GM23338 (cell line): ENCODE data around the gene CD46. TPM values are rescaled to one million over a fixed set of nuclear protein-coding genes. Genes with fewer than 3 reads are reported as not detected.

Experiments used
- ATAC-seq: fragments of 200-7000 bp; cut with Tn5 transposase; 3 replicates; pipeline ENCODE4 v1.9.1; 2020
- DNase-seq: peaks from one replicate; pipeline ENCODE4 v3.0.0-alpha.2; 2015; ENCODE audit warnings: low spot score
- H2AFZ ChIP-seq: fragments of 200-600 bp; sonication (generic); 2 replicates; pipeline ENCODE4 v1.8.0; 2016; ENCODE audit warnings: antibody characterized with exemption, mild to moderate bottlenecking, moderate library complexity
- H3F3A ChIP-seq: fragments of 200-600 bp; sonication (generic); replicated peaks from 2 replicates; pipeline ENCODE4 v1.8.0; 2017; ENCODE audit warnings: antibody characterized with exemption, mixed run types, low read depth
- H3K27ac ChIP-seq: fragments of 200-600 bp; sonication (generic); 2 replicates; pipeline ENCODE4 v1.6.1; 2016; ENCODE audit warnings: low read depth
- H3K27me3 ChIP-seq: fragments of 200-600 bp; sonication (generic); 2 replicates; pipeline ENCODE4 v1.8.0; 2016; ENCODE audit warnings: mild to moderate bottlenecking, mixed run types, moderate library complexity; ENCODE audit not compliant: insufficient read depth
- H3K36me3 ChIP-seq: fragments of 200-600 bp; sonication (generic); 2 replicates; pipeline ENCODE4 v1.8.0; 2016; ENCODE audit warnings: mild to moderate bottlenecking; ENCODE audit not compliant: insufficient read depth
- H3K4me1 ChIP-seq: fragments of 200-600 bp; sonication (generic); 2 replicates; pipeline ENCODE4 v1.8.0; 2016; ENCODE audit warnings: mild to moderate bottlenecking, moderate library complexity; ENCODE audit not compliant: insufficient read depth
- H3K4me2 ChIP-seq: fragments of 200-600 bp; sonication (generic); 2 replicates; pipeline ENCODE4 v1.7.1; 2017; ENCODE audit warnings: mixed run types
- H3K4me3 ChIP-seq: fragments of 200-600 bp; sonication (generic); 2 replicates; pipeline ENCODE4 v1.6.1; 2016; ENCODE audit warnings: mixed run types
- H3K79me2 ChIP-seq: fragments of 200-600 bp; sonication (generic); replicated peaks from 2 replicates; pipeline ENCODE4 v1.8.0; 2017; ENCODE audit warnings: mild to moderate bottlenecking; ENCODE audit not compliant: insufficient read depth
- H3K9me2 ChIP-seq: fragments of 200-600 bp; sonication (generic); 2 replicates; pipeline ENCODE4 v1.8.0; 2017; ENCODE audit not compliant: insufficient read depth
- H4K20me1 ChIP-seq: fragments of 200-600 bp; sonication (generic); replicated peaks from 2 replicates; pipeline ENCODE4 v1.8.0; 2017; ENCODE audit warnings: mild to moderate bottlenecking; ENCODE audit not compliant: insufficient read depth
- H3K27ac Mint-ChIP-seq: 2 replicates; pipeline ENCODE4 v1.8.0; 2020; ENCODE audit warnings: inconsistent platforms, mild to moderate bottlenecking, moderate library complexity, mixed read lengths
- H3K27me3 Mint-ChIP-seq: 3 replicates; pipeline ENCODE4 v1.8.0; 2022; ENCODE audit warnings: low read depth, mild to moderate bottlenecking, moderate library complexity, mixed read lengths, inconsistent platforms; ENCODE audit not compliant: insufficient read depth, poor library complexity
- H3K36me3 Mint-ChIP-seq: 3 replicates; pipeline ENCODE4 v1.8.0; 2021; ENCODE audit warnings: low read depth, mild to moderate bottlenecking, inconsistent platforms, moderate library complexity, mixed read lengths
- H3K4me1 Mint-ChIP-seq: 3 replicates; pipeline ENCODE4 v1.8.0; 2020; ENCODE audit warnings: mild to moderate bottlenecking, inconsistent platforms, mixed read lengths
- H3K4me3 Mint-ChIP-seq: 3 replicates; pipeline ENCODE4 v1.8.0; 2021; ENCODE audit warnings: moderate library complexity, mild to moderate bottlenecking, inconsistent platforms, mixed read lengths
- H3K9me3 Mint-ChIP-seq: 3 replicates; pipeline ENCODE4 v1.8.0; 2020; ENCODE audit warnings: moderate library complexity, mild to moderate bottlenecking, inconsistent platforms, mixed read lengths
- CREB1 ChIP-seq: fragments of 250-450 bp; sonication (Bioruptor Pico); IDR thresholded peaks from 2 replicates; pipeline ENCODE4 v1.5.0; 2020; ENCODE audit warnings: low read depth, mild to moderate bottlenecking, moderate library complexity
- CTCF ChIP-seq, 2 experiments: fragments of 200-600 bp in 1 of 2; sonication (generic) in 1 of 2; conservative IDR thresholded peaks; 2 replicates each; pipeline versions ENCODE4 v1.5.1 to v1.6.1; 2016 to 2017; ENCODE audit warnings: antibody characterized with exemption in 2 of 2, low read depth in 2 of 2, mild to moderate bottlenecking in 2 of 2, moderate library complexity in 1 of 2
- ETS1 ChIP-seq: IDR thresholded peaks from 2 replicates; pipeline ENCODE4 v1.6.1; 2016; ENCODE audit warnings: antibody characterized with exemption
- EZH2 ChIP-seq: fragments of 200-600 bp; sonication (generic); IDR thresholded peaks from one replicate; pipeline ENCODE4 v1.8.0; 2017; ENCODE audit warnings: antibody characterized with exemption, mild to moderate bottlenecking, low read depth; ENCODE audit not compliant: unreplicated experiment
- EZH2phosphoT487 ChIP-seq: fragments of 200-600 bp; sonication (generic); IDR thresholded peaks from one replicate; pipeline ENCODE4 v1.8.1; 2018; ENCODE audit warnings: antibody characterized with exemption; ENCODE audit not compliant: unreplicated experiment
- JUNB ChIP-seq: IDR thresholded peaks from one replicate; pipeline ENCODE4 v1.6.1; 2016; ENCODE audit warnings: antibody characterized with exemption; ENCODE audit not compliant: unreplicated experiment
- NANOG ChIP-seq: IDR thresholded peaks from 2 replicates; pipeline ENCODE4 v1.6.1; 2016; ENCODE audit warnings: antibody characterized with exemption, borderline replicate concordance
- POLR2AphosphoS5 ChIP-seq: IDR thresholded peaks from 2 replicates; pipeline ENCODE4 v1.6.1; 2016; ENCODE audit warnings: antibody characterized with exemption, low read depth
- REST ChIP-seq: IDR thresholded peaks from one replicate; pipeline ENCODE4 v1.6.1; 2018; ENCODE audit warnings: antibody characterized with exemption; ENCODE audit not compliant: unreplicated experiment
- STAT1 ChIP-seq: IDR thresholded peaks from one replicate; pipeline ENCODE4 v1.6.1; 2016; ENCODE audit warnings: antibody characterized with exemption; ENCODE audit not compliant: unreplicated experiment
- ZNF114 ChIP-seq: fragments of 250-450 bp; sonication (Bioruptor Pico); IDR thresholded peaks from 2 replicates; pipeline ENCODE4 v1.5.0; 2020; ENCODE audit warnings: mild to moderate bottlenecking, moderate library complexity
- ZNF331 ChIP-seq: fragments of 250-450 bp; sonication (Bioruptor Pico); IDR thresholded peaks from 2 replicates; pipeline ENCODE4 v1.5.0; 2020; ENCODE audit warnings: low read depth, mild to moderate bottlenecking, moderate library complexity
- ZNF462 ChIP-seq: fragments of 250-450 bp; sonication (Bioruptor Pico); IDR thresholded peaks from 2 replicates; pipeline ENCODE4 v1.5.0; 2020; ENCODE audit warnings: mild to moderate bottlenecking, moderate library complexity
- polyA plus RNA-seq: library from polyadenylated mRNA; unstranded; fragments of >200 nt; fragmentation: Nextera tagmentation; extraction: Ambion mirVana; gene quantifications from 2 replicates; pipeline ENCODE4 v1.2.1, GENCODE V29; 2016
- total RNA-seq: library from RNA; depleted of rRNA; stranded (reverse); fragments of >200 nt; shearing (Covaris generic); gene quantifications from 2 replicates; pipeline ENCODE4 v1.2.3, GENCODE V29; 2014

Gene CD46
- total and polyA plus RNA-seq, 2 experiments from 2014 or later: 199 to 209 TPM

GRCh38 chr1:207833956-207834660 lies 82.3 kb downstream of the CD46 start:
- no peak overlapping the region for H3K4me3 Mint-ChIP-seq
- Histone ChIP-seq H3K27ac (no peak overlapping the region), H4K20me1 (no peaks in the 10 kb centered on the region), H3K27me3 (no peaks in the 10 kb centered on the region), H3F3A (no peaks in the 10 kb centered on the region), H3K4me1 (no peaks in the 10 kb centered on the region), H3K36me3 (no peaks in the 10 kb centered on the region), H3K79me2 (no peaks in the 10 kb centered on the region), H3K4me3 (no peak overlapping the region), H2AFZ (no peak overlapping the region), H3K9me2 (0 out of 2 replicates have a peak, but pooled peaks cover 6% of the 10 kb centered on the region), H3K4me2 (no peak overlapping the region)
- no peaks in the 10 kb centered on the region; the same call in 2 of the 3 replicates for H3K4me1 Mint-ChIP-seq
- no peaks in the 10 kb centered on the region for H3K36me3 Mint-ChIP-seq
- H3K27ac Mint-ChIP-seq: no peak overlapping the region
- TF ChIP-seq CTCF (conservative IDR thresholded peaks at IDR 0.05; ENCODE audit: low read depth in 2 of 2) (no peak), JUNB (no peak), ZNF331 (CRISPR knock-in tag) (no peak), ZNF462 (CRISPR knock-in tag) (no peak), STAT1 (no peak), EZH2 (no peak), POLR2AphosphoS5 (no peak), NANOG (no peak), EZH2phosphoT487 (no peak), ZNF114 (no peak), CREB1 (no peak), ETS1 (no peak), REST (no peak)
- ATAC-seq: no peak
- no peaks in the 10 kb centered on the region for H3K9me3 Mint-ChIP-seq
- peaks cover 5% of the 10 kb centered on the region for H3K27me3 Mint-ChIP-seq
- no peak for DNase-seq
